GM19468 (cell line): ENCODE data around the gene AMBRA1.
A peak's percentile ranks its signal among the peaks of the same experiment; 100 is the strongest.

Experiments used
- ATAC-seq: cut with Tn5 transposase; IDR thresholded peaks from one replicate; pipeline ENCODE4 v1.9.1; 2021; ENCODE audit warnings: mild to moderate bottlenecking, moderate library complexity, moderate number of reproducible peaks; ENCODE audit not compliant: unreplicated experiment; ENCODE audit errors: extremely low read depth

AMBRA1 gene

GRCh38 chr11:46593550-46594373 is at the start of gene AMBRA1:
AMBRA1 (minus strand) TSS chr11:46594023; CDS start chr11:46548380, 45,643 bp downstream.
- ATAC-seq = peak; percentile 67

- ATAC-seq = no peak
Measured at GRCh38 chr11:46643531-46643930, 49.7 kb upstream of the AMBRA1 start.

- no peak for ATAC-seq
Measured at GRCh38 chr11:46642627-46643335, 49.0 kb upstream of the AMBRA1 start.

- ATAC-seq = no peak
Measured at GRCh38 chr11:46641639-46642038, 47.8 kb upstream of the AMBRA1 start.

GRCh38 chr11:46640036-46640788 is 46.4 kb upstream of the AMBRA1 start:
- no peak for ATAC-seq

- ATAC-seq = no peak
Measured at GRCh38 chr11:46639197-46639839, 45.5 kb upstream of the AMBRA1 start.

GRCh38 chr11:46637546-46637945 is 43.7 kb upstream of the AMBRA1 start:
- ATAC-seq = no peak

GRCh38 chr11:46635557-46636139 is 41.8 kb upstream of the AMBRA1 start:
- ATAC-seq = no peak

- ATAC-seq = no peak
Measured at GRCh38 chr11:46633291-46634217, 39.7 kb upstream of the AMBRA1 start.

GRCh38 chr11:46632502-46632901 is 38.7 kb upstream of the AMBRA1 start:
- ATAC-seq = no peak

GRCh38 chr11:46631676-46632075 is 37.9 kb upstream of the AMBRA1 start:
- no peak for ATAC-seq

GRCh38 chr11:46630237-46630636 is 36.4 kb upstream of the AMBRA1 start:
- no peak for ATAC-seq

GRCh38 chr11:46628961-46629360 is 35.1 kb upstream of the AMBRA1 start:
- ATAC-seq = no peak

- ATAC-seq = no peak
Measured at GRCh38 chr11:46625406-46625805, 31.6 kb upstream of the AMBRA1 start.

- ATAC-seq = no peak
Measured at GRCh38 chr11:46618837-46619236, 25.0 kb upstream of the AMBRA1 start.

- no peak for ATAC-seq
Measured at GRCh38 chr11:46617972-46618314, 24.1 kb upstream of the AMBRA1 start.

GRCh38 chr11:46617134-46617971 is 23.5 kb upstream of the AMBRA1 start, which contains the start of the genes ATG13 and HARBI1:
ATG13 (plus strand) TSS chr11:46617553; CDS start chr11:46644292, 26,739 bp downstream.
HARBI1 (minus strand) TSS chr11:46617227; CDS start chr11:46616237, 990 bp downstream.
- peak; percentile 87 for ATAC-seq
